Renal pelvis (tissue), 4 donors: ENCODE data around the gene PPP1R13L. TPM values are rescaled to one million over a fixed set of nuclear protein-coding genes. Genes with fewer than 3 reads are reported as not detected.
A peak's percentile ranks its signal among the peaks of the same experiment; 100 is the strongest.

Experiments
- DNase-seq: peaks from one replicate; pipeline ENCODE4 v3.0.0-alpha.2; 2013
- polyA plus RNA-seq, 3 donors: library from polyadenylated mRNA; unstranded; fragments of 120-200 nt; gene quantifications; one replicate each; pipeline ENCODE4 v1.2.1, GENCODE V29; 2013; ENCODE audit not compliant: insufficient read length in 3 of 3

Gene PPP1R13L
- polyA plus RNA-seq, 3 donors = 9.0 to 12.3 (median 10.9) TPM

GRCh38 chr19:45376045-45376724 lies 28.7 kb downstream of the PPP1R13L start:
- DNase-seq = peak; percentile 67

GRCh38 chr19:45370410-45371204 lies 34.3 kb downstream of the PPP1R13L start, which contains the start of gene ERCC2:
TSS of gene ERCC2 (minus strand) at chr19:45370573. CDS start at chr19:45370540, 33 bp downstream.
- peak; percentile 99 for DNase-seq

- no peak for DNase-seq
Observed at GRCh38 chr19:45368737-45369340, 36.0 kb downstream of the PPP1R13L start.

GRCh38 chr19:45368127-45368526 lies 36.7 kb downstream of the PPP1R13L start:
- DNase-seq = no peak

GRCh38 chr19:45364696-45365095 lies 40.2 kb downstream of the PPP1R13L start:
- DNase-seq = no peak

GRCh38 chr19:45363861-45364459 lies 40.9 kb downstream of the PPP1R13L start:
- DNase-seq = no peak

GRCh38 chr19:45362291-45362690 lies 42.6 kb downstream of the PPP1R13L start:
- DNase-seq = no peak

GRCh38 chr19:45361608-45362007 lies 43.3 kb downstream of the PPP1R13L start:
- DNase-seq = no peak

- no peak for DNase-seq
Observed at GRCh38 chr19:45358213-45358792, 46.6 kb downstream of the PPP1R13L start.

GRCh38 chr19:45357445-45357783 lies 47.5 kb downstream of the PPP1R13L start:
- DNase-seq = no peak

- no peak for DNase-seq
Observed at GRCh38 chr19:45356760-45357444, 48.0 kb downstream of the PPP1R13L start.

- no peak for DNase-seq
Observed at GRCh38 chr19:45355910-45356309, 49.0 kb downstream of the PPP1R13L start.

GRCh38 chr19:45355402-45355801 lies 49.5 kb downstream of the PPP1R13L start:
- no peak for DNase-seq

GRCh38 chr19:45354241-45354842 lies 50.5 kb downstream of the PPP1R13L start:
- no peak for DNase-seq

- no peak for DNase-seq
Observed at GRCh38 chr19:45352914-45353796, 51.7 kb downstream of the PPP1R13L start.

- no peak for DNase-seq
Observed at GRCh38 chr19:45352471-45352870, 52.4 kb downstream of the PPP1R13L start.

- DNase-seq = no peak
Observed at GRCh38 chr19:45352062-45352461, 52.8 kb downstream of the PPP1R13L start.

GRCh38 chr19:45351401-45351952 lies 53.4 kb downstream of the PPP1R13L start:
- DNase-seq = no peak

GRCh38 chr19:45350477-45351058 lies 54.3 kb downstream of the PPP1R13L start:
- no peak for DNase-seq
